ENCODE measurements around the gene NHLH1.

DNA sequence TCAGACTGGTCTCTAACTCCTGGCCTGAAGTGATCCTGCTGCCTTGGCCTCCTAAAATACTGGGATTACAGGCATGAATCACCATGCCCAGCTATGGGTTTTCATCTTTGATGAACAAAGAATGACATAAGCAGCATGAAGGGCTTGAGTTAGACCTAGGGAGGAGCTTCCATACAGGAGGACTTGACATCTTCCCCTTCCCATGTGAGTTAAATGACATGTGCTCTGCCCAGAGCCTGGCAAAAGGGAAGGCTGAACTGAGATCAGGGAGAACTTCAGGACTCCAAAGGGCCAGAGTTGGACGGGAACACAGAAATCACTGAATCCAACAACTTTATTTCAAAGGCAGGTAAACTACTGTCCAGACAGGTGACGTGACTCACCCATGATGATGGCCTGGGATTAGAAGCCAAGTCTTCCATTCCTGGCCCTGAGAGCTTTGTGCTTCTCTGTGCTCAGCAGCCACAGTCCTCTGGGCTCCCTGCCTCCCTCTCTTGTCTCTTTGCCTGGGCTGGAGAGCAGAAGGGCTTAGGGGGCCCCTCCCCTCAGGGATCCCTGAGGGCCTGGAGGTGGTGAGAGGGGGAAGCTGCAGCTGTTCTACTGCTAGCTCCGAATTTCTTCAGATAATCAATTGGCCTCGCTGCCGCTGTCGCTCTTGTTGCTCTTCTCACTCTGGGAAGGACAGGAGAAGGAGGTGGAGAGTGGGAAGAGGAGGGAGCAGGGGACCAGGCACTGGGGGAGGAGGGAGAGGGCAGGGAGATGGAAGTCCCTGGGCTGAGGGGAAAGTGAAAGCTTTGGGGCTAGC is 7.6 kb downstream of the NHLH1 start:
- TF ChIP-seq CTCF (conservative IDR thresholded peaks at IDR 0.05; ENCODE audit: low read depth, low read length), result no peak
- TF ChIP-seq MAFK (IDR thresholded peaks at IDR 0.05; ENCODE audit: low read depth, low read length), result no peak
- TF ChIP-seq FOS (IDR thresholded peaks at IDR 0.05; ENCODE audit: low read depth, low read length), result no peak
- no peak for TF ChIP-seq POLR2A (IDR thresholded peaks at IDR 0.05; ENCODE audit: low read depth, low read length)
- TF ChIP-seq RAD21 (IDR thresholded peaks at IDR 0.05; ENCODE audit: low read length), result no peak
